ENCODE measurements around the gene PPM1H. TPM values are rescaled to one million over a fixed set of nuclear protein-coding genes. Genes with fewer than 3 reads are reported as not detected.

PPM1H gene
- total and polyA plus RNA-seq, 10 of the 15 experiments (the other 5 are each of a cell fraction or from before 2014, with no cell fraction given), result 0.11 to 0.83 (median 0.49) TPM

DNA sequence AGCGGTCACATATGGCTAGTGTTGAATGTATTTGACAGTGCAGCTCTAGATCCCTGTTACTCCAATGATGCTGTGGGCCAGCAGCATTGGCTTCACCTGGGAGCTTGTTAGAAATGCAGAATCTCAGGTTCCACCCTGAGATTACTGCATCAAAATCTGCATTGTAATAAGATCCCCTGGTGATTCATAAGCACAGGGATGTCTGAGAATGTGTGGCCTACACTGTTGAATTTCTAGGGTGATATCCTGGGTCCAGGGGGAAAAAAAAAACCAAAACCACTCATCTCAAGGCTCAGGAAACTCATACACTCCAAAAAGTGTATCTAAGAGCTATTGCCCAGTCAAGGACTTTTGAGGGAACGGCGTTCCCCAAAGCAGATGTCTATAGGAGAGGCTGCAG lies 196.8 kb downstream of the PPM1H start:
- no peaks in the 10 kb centered on the region for H3K27me3 ChIP-seq (replicated peaks in 1 of 2; ENCODE audit: control insufficient read depth in 2 of 2, insufficient read depth in 2 of 2, low read length in 1 of 2)
- no peak for TF ChIP-seq TCF7 (IDR thresholded peaks at IDR 0.05; ENCODE audit: borderline replicate concordance)
- TF ChIP-seq NBN (IDR thresholded peaks at IDR 0.05), result no peak
- TF ChIP-seq, protein P1, sequence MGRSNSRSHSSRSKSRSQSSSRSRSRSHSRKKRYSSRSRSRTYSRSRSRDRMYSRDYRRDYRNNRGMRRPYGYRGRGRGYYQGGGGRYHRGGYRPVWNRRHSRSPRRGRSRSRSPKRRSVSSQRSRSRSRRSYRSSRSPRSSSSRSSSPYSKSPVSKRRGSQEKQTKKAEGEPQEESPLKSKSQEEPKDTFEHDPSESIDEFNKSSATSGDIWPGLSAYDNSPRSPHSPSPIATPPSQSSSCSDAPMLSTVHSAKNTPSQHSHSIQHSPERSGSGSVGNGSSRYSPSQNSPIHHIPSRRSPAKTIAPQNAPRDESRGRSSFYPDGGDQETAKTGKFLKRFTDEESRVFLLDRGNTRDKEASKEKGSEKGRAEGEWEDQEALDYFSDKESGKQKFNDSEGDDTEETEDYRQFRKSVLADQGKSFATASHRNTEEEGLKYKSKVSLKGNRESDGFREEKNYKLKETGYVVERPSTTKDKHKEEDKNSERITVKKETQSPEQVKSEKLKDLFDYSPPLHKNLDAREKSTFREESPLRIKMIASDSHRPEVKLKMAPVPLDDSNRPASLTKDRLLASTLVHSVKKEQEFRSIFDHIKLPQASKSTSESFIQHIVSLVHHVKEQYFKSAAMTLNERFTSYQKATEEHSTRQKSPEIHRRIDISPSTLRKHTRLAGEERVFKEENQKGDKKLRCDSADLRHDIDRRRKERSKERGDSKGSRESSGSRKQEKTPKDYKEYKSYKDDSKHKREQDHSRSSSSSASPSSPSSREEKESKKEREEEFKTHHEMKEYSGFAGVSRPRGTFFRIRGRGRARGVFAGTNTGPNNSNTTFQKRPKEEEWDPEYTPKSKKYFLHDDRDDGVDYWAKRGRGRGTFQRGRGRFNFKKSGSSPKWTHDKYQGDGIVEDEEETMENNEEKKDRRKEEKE (IDR thresholded peaks at IDR 0.05), result no peak
- no peak for TF ChIP-seq LARP7 (IDR thresholded peaks at IDR 0.05)
- TF ChIP-seq MEF2B (IDR thresholded peaks at IDR 0.05; ENCODE audit: partially characterized antibody, poor library complexity, severe bottlenecking), result no peak
- TF ChIP-seq, protein P2, sequence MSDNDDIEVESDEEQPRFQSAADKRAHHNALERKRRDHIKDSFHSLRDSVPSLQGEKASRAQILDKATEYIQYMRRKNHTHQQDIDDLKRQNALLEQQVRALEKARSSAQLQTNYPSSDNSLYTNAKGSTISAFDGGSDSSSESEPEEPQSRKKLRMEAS (IDR thresholded peaks at IDR 0.05; ENCODE audit: low read depth, low read length), result no peak
- no peak for TF ChIP-seq FOXK2 (IDR thresholded peaks at IDR 0.05)
- TF ChIP-seq, protein P3, sequence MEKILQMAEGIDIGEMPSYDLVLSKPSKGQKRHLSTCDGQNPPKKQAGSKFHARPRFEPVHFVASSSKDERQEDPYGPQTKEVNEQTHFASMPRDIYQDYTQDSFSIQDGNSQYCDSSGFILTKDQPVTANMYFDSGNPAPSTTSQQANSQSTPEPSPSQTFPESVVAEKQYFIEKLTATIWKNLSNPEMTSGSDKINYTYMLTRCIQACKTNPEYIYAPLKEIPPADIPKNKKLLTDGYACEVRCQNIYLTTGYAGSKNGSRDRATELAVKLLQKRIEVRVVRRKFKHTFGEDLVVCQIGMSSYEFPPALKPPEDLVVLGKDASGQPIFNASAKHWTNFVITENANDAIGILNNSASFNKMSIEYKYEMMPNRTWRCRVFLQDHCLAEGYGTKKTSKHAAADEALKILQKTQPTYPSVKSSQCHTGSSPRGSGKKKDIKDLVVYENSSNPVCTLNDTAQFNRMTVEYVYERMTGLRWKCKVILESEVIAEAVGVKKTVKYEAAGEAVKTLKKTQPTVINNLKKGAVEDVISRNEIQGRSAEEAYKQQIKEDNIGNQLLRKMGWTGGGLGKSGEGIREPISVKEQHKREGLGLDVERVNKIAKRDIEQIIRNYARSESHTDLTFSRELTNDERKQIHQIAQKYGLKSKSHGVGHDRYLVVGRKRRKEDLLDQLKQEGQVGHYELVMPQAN (conservative IDR thresholded peaks at IDR 0.05), result no peak
- TF ChIP-seq, protein P4, sequence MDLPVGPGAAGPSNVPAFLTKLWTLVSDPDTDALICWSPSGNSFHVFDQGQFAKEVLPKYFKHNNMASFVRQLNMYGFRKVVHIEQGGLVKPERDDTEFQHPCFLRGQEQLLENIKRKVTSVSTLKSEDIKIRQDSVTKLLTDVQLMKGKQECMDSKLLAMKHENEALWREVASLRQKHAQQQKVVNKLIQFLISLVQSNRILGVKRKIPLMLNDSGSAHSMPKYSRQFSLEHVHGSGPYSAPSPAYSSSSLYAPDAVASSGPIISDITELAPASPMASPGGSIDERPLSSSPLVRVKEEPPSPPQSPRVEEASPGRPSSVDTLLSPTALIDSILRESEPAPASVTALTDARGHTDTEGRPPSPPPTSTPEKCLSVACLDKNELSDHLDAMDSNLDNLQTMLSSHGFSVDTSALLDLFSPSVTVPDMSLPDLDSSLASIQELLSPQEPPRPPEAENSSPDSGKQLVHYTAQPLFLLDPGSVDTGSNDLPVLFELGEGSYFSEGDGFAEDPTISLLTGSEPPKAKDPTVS (IDR thresholded peaks at IDR 0.05; ENCODE audit: low read depth, low read length), result no peak
- in situ Hi-C loops (cut with MboI) (no loop called here), intact Hi-C loops (cut with micrococcal nuclease; ENCODE audit: unreplicated experiment) (no loop called here)
- H3K27ac ChIP-seq (ENCODE audit: control insufficient read depth, insufficient read depth), result no peak overlapping the region
- H3K9ac ChIP-seq (ENCODE audit: control insufficient read depth, insufficient read depth, low read length), result no peak overlapping the region
- H4K20me1 ChIP-seq (ENCODE audit: control insufficient read depth, insufficient read depth), result no peaks in the 10 kb centered on the region
- SMC1A ChIA-PET (ENCODE audit: uncharacterized antibody, unreplicated experiment), result interaction anchor here (0.6 to 1.0 kb wide), 3 partner anchors 13 to 37 kb away, joined by 3 to 4 read pairs (median 3); no protein-coding TSS in a partner anchor
- 80% methylated on average over 3 of the region's 3 CpGs for WGBS (ENCODE audit: insufficient coverage, insufficient replicate concordance, low lambda C conversion rate, missing lambda C conversion rate)
- no peaks in the 10 kb centered on the region for H3K4me1 ChIP-seq (ENCODE audit: control insufficient read depth, insufficient read depth, low read length)
- H3K79me2 ChIP-seq (ENCODE audit: control insufficient read depth, insufficient read depth, low read length), result no peaks in the 10 kb centered on the region
- H3K36me3 ChIP-seq (ENCODE audit: control insufficient read depth in 2 of 2, insufficient read depth in 2 of 2, low read length in 1 of 2), result no peaks in the 10 kb centered on the region
- no peak overlapping the region for H2AFZ ChIP-seq (ENCODE audit: control insufficient read depth, low read depth, low read length)
- RAD21 ChIA-PET (ENCODE audit: unreplicated experiment), result interaction anchor here (1.0 kb wide), 1 partner anchor 28 kb away, joined by 3 read pairs; no protein-coding TSS in a partner anchor
- no TSS peak for BruUV-seq (replicated peaks)
- H3K4me2 ChIP-seq (ENCODE audit: control insufficient read depth, insufficient read depth), result no peak overlapping the region
- CTCF ChIA-PET, result interaction anchor here (0.6 kb wide), 1 partner anchor 327 kb away, joined by 3 read pairs; no protein-coding TSS in a partner anchor
- POLR2A ChIA-PET, result no interaction called here
- no peak overlapping the region for H3K4me3 ChIP-seq
- H3K9me3 ChIP-seq (replicated peaks; ENCODE audit: control insufficient read depth, insufficient read depth, low read length), result no peaks in the 10 kb centered on the region
- DNase-seq (ENCODE audit: low read depth, low spot score), result no peak
- no peak for ATAC-seq
- FAIRE-seq, result no peak

Data from GM12878 (cell line).